ENCODE results near the gene WIPF3. TPM values are rescaled to one million over a fixed set of nuclear protein-coding genes. Genes with fewer than 3 reads are reported as not detected.

The WIPF3 gene
- total RNA-seq, 1 donor from 2014 or later, result 0.46 TPM

DNA sequence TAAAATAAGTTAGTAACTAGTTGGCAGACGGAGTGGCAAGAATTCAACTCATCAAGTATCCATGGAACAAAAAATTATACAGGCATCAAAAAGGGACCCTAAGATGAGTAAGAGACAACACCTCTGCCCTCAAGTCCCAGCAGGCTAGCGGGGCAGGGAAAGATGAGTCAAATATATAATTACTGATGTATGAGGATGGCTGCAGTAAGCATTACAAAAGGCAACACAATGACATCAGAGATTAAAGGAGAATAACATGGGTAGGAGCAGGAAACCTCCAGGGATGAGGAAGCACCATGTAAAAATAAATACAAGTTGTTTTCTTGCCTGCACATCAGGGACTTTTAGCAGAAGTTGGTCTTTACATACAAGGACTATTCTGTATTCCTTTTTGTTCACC lies 133.9 kb downstream of the WIPF3 start:
- H3K36me3 ChIP-seq (ENCODE audit: control insufficient read depth, insufficient read depth, low read length), result peaks cover 3% of the 10 kb centered on the region
- DNase-seq (ENCODE audit: low read depth), result no peak
- TF ChIP-seq, protein P1, sequence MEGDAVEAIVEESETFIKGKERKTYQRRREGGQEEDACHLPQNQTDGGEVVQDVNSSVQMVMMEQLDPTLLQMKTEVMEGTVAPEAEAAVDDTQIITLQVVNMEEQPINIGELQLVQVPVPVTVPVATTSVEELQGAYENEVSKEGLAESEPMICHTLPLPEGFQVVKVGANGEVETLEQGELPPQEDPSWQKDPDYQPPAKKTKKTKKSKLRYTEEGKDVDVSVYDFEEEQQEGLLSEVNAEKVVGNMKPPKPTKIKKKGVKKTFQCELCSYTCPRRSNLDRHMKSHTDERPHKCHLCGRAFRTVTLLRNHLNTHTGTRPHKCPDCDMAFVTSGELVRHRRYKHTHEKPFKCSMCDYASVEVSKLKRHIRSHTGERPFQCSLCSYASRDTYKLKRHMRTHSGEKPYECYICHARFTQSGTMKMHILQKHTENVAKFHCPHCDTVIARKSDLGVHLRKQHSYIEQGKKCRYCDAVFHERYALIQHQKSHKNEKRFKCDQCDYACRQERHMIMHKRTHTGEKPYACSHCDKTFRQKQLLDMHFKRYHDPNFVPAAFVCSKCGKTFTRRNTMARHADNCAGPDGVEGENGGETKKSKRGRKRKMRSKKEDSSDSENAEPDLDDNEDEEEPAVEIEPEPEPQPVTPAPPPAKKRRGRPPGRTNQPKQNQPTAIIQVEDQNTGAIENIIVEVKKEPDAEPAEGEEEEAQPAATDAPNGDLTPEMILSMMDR (IDR thresholded peaks at IDR 0.05; ENCODE audit: insufficient read depth, low read length, poor library complexity, severe bottlenecking), result no peak

DNA sequence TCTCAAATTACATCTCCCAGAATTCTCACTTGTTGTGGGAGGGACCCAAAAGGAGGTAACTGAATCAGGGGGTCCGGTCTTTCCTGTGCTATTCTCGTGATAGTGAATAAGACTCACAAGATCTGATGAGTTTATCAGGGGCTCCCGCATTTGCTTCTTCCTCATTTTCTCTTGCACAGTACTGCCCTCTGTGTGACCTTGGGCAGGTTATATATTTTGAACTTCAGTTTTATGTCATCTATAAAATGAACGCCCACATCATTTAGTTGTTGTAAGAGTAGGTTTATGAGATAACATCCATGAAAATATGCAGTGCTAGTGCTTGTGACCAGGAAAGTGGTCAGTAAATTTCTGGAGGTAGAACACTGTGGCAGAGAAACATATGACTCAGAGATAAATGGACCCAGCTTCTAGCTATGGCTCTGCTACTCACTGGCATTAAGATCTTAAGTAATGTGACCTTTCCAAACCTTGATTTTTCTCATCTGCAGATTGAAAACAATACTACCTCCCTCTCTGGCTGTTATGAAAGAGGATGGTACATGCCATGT lies 139.0 kb downstream of the WIPF3 start:
- no peak overlapping the region for H3K4me3 ChIP-seq (ENCODE audit: low read depth, low read length)
- H3K36me3 ChIP-seq (ENCODE audit: control insufficient read depth, insufficient read depth, low read length), result peaks cover 3% of the 10 kb centered on the region
- no peak for DNase-seq (ENCODE audit: low read depth)
- no peaks in the 10 kb centered on the region for H3K27me3 ChIP-seq (ENCODE audit: control insufficient read depth, insufficient read depth, low read length)
- TF ChIP-seq, protein P1 (IDR thresholded peaks at IDR 0.05; ENCODE audit: insufficient read depth, low read length, poor library complexity, severe bottlenecking), result no peak

More for the DNA sequence above, 133.9 kb downstream of the WIPF3 start:
- Histone ChIP-seq H3K27me3 (ENCODE audit: control insufficient read depth, insufficient read depth, low read length) (no peaks in the 10 kb centered on the region), H3K4me3 (ENCODE audit: low read depth, low read length) (no peak overlapping the region)

DNA sequence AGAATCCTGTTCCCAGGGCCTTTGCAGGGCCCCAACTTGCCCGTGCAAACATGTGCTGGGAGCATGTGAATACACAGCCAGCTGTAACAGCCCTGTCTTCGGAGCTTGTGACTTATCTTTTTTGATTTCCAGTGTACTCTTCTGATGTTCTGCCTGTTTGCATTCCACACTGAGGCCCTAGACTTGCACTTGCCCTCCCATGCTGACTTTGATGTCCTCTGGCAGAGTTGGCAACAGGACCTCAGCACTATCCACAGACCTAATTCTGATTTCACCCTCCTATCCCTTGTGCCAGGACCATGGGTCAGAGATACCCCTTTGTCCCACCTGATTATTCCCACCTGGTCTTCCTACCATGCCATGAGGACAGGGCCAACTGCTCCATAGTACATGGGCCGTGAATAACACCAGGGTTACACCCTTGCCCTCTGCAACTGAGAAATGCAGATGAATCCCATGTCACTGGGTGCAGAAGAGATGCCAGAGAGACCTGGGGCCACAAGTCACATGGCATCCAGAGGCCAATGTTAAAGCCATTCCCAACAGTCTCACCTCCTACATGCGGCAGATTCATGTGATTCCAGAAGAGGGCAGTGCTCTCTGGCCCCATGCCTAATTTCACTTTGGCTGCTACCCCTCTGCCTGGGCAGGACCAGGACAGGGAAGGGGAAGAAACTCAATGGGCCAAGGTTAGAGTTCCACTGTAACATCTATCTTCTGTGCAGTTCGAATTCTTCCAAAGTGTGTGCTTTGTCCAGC lies 140.3 kb downstream of the WIPF3 start:
- Histone ChIP-seq H3K36me3 (ENCODE audit: control insufficient read depth, insufficient read depth, low read length) (peaks cover 7% of the 10 kb centered on the region), H3K4me3 (ENCODE audit: low read depth, low read length) (no peak overlapping the region), H3K27me3 (ENCODE audit: control insufficient read depth, insufficient read depth, low read length) (no peaks in the 10 kb centered on the region)
- TF ChIP-seq, protein P1 (IDR thresholded peaks at IDR 0.05; ENCODE audit: insufficient read depth, low read length, poor library complexity, severe bottlenecking), result peak; percentile 27
- no peak for DNase-seq (ENCODE audit: low read depth)

DNA sequence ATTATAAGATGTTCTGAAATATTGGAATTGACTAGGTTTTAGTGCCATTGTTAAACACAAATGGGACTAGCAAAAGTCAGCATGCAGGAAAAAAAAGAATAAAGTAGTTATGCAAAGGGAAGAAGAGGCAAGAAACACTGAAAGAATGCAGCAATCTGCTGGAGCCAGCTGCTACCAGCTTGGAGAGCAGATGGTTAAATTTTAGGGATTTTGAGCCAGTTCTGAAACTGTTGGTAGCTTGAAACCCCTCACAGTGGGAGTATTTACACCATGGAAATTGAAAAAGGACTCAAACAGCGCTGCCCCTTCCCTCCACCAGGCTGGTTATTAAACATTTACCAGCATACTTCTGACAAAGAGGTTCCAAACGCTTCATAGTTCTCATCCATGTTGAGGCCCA lies 142.3 kb downstream of the WIPF3 start:
- H3K4me3 ChIP-seq (ENCODE audit: low read depth, low read length), result no peak overlapping the region
- no peaks in the 10 kb centered on the region for H3K27me3 ChIP-seq (ENCODE audit: control insufficient read depth, insufficient read depth, low read length)
- DNase-seq (ENCODE audit: low read depth), result no peak
- peaks cover 8% of the 10 kb centered on the region for H3K36me3 ChIP-seq (ENCODE audit: control insufficient read depth, insufficient read depth, low read length)
- TF ChIP-seq, protein P1 (IDR thresholded peaks at IDR 0.05; ENCODE audit: insufficient read depth, low read length, poor library complexity, severe bottlenecking), result no peak

DNA sequence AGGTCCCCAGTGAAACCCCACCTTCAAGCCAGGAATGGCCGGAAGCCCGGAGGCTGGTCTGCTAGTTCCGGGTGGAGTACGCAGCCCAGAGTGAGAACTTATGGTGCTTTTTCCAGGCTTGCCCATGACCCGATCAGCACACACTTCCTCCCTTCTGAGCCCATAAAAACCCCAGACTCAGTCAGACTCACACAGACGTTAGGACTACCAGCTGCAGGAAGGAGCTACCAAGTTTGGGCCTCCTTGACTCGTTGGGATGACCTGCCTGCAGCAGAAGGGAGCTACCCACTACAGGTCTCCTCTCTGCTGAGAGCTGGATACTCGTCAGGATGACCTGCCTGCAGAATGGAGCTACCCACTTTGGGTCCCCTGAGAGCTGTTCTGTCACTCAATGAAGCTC lies 144.2 kb downstream of the WIPF3 start:
- TF ChIP-seq, protein P1 (IDR thresholded peaks at IDR 0.05; ENCODE audit: insufficient read depth, low read length, poor library complexity, severe bottlenecking), result no peak
- DNase-seq (ENCODE audit: low read depth), result no peak
- H3K27me3 ChIP-seq (ENCODE audit: control insufficient read depth, insufficient read depth, low read length), result no peaks in the 10 kb centered on the region
- H3K4me3 ChIP-seq (ENCODE audit: low read depth, low read length), result no peak overlapping the region
- H3K36me3 ChIP-seq (ENCODE audit: control insufficient read depth, insufficient read depth, low read length), result peaks cover 8% of the 10 kb centered on the region
